Embryonic facial prominence (tissue), 1 donor: ENCODE results near the gene CDADC1.
"Not testable (repeated sequence)": the region's sequence is repeated elsewhere in the genome, so short reads cannot be mapped to it uniquely, and the experiment has no call there.

Source experiments
- DNase-seq: peaks from one replicate; pipeline ENCODE4 v3.0.0-alpha.2; 2016; ENCODE audit errors: extremely low spot score

The CDADC1 gene

DNA sequence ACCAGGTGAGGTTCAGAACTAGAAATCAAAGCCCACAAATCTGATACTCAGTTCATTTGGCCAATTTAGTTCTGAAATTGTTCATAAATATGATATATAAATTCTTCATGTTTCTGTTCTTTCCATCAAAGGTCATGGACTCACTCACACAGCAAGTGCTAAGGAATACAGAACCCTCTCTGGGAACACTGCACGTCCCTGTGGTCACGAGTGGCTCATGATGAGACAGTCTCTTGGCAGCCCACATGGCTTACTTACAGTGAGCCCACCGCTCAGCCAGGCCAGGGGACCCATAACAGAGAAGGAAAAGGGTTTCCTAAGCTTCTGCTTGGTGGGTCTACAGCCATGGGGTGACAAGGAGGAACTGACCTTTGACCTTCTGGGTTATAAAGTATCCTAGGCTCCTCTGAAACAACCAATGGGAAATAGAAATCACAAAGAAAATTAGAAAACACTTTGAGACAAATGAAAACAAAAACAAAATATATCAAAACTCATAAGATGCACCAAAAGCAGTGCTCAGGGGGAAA lies 67.4 kb downstream of the CDADC1 start:
- no peak for DNase-seq

DNA sequence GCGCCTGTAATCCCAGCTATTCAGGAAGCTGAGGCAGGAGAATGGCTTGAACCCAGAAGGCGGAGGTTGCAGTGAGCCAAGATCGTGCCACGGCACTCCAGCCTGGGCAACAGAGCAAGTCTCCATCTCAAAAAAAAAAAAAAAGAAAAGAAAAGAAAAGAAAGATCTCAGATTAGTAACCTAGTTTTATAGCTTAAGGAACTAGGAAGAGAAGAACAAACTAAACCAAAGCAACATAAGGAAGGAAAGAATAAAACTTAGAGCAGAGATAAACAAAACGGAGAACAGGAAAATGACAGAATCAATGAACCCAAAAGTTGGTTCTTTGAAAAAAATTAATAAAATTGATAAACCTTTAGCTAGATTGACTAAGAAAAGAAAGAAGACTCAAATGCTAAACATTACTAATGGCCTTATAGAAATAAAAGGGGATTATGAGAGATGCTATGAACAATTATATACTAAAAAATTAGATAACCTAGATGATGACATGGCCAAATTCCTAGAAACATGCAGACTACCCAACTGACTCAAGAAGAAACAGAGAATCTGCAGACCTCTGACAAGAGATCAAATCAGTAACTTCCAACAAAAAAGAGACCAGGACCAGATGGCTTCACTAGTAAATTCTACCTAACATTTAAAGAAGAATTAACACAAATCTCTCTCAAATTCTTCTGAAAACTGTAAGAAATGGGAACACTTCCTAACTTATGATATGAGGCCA lies 68.2 kb downstream of the CDADC1 start:
- DNase-seq = no peak

DNA sequence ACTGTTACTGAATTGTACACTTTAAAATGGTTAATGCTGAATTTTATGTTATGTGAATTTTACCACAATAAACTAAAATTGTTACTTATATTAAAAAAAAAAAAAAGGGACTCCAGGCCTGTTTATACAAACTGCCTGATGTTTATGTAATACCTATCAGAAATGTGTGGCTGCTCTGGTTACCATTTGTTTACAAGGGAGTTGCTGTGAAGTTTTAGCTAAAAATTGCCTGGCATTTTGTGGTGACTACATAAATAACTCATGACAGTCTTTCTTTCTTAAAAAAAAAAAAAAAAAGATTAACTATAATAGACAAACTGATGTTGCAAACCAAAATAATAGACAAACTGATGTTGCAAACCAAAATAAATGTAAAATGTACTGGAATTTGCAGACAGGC lies 71.8 kb downstream of the CDADC1 start:
- no peak for DNase-seq

DNA sequence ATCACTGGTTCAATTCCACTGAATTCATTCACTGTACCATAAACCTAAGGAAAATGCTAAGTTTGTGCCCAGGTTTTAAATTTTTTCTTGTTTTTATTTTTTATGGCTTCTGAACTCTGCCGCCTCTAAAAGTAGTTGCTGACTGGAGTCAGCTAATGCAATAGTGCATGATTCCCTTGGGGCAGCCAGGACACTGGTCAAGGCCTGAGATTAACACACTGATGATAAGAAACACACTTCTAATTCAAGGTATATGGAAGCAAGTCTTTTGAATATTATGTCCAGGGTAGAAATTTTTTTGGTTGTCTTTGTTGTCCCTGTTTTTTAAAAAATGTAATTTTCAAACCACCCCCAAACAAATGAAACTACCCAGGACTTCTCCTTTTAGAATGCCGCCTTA lies 72.2 kb downstream of the CDADC1 start:
- no peak for DNase-seq

DNA sequence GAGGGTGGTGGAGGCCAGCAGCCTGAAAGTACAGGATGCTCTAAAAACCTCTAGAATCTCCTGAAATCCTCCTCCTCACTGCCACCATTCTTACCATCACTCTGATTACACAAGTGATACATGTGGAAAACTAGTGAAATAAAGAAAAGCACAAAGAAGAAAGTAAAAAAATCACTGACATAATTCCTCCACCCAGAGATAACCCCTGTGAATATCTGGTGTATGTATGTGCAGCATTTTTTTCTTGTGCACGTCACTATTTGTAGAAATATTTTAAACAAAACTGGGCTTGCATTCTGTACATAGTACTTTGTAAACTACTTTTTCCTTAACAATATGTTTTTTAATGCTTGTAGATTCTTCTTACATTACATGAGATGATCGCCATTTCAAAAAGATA lies 73.2 kb downstream of the CDADC1 start:
- DNase-seq = no peak

DNA sequence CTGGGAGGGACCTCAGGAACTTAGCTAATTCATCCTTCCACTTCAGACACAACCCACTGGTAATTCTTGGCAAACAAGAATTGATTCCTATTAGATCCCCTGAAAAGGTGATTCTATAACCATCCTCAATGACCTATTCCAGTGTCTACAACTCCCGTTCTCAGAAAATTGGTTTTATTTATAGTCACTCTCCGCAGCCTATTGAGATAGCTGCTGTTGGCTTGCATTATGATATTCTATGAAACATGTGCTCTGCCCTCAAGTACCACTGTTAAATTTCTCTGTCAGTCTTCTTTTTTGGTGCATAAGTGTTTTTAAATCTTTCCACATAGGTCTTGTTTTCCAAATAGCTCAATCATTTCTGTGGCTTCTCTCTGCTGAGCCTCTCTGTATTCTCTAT lies 75.0 kb downstream of the CDADC1 start:
- DNase-seq = no peak

DNA sequence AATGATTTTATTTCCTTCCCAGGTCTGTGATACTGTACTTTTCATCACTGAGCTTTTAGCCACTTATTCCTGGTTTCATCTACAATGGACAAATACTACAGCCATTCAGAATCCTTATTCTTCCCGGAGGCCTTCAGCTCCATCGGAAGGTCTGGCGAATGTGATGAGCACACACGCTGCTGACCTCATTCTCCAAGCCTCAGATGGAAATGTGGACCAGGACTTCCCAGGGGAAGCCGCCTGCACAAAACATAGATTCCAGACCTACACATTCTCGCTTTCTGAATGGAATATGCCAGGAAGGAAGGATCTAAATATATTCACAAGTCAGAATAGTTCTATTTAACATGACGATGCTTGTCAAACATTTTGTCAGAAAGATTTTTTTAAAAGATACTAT lies 75.6 kb downstream of the CDADC1 start:
- DNase-seq = no peak

DNA sequence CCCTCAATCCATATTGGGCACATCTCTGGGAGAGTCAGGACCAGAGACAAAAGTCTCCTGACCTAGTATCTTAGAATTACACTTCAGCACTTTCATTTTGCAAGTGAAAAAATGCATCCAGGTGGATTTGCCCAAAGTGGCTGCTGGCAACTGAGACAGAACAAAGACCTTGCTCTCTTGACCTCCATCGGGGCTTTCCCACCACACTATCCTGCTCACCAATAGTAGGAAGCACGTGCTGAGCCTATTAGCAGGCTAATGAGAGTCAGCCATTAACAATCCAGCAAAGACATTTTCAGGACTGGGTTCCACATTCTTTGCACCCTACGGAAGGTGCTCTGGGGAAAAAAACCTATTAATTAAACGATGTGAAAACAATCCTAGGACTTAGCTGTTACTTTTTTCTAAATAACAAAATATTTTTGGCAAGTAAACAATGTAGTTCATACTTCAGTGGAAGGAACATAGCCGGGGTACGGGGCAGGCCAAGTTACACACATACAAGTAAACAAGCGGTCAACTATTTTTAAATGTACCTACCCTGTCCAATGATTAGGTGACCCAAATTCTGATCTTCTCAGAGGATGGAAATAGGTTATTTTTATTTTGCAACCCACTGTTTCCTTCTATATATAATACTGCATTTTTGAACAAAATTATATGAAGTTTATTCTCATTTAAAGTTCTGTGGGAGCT lies 78.6 kb downstream of the CDADC1 start:
- DNase-seq = no peak

DNA sequence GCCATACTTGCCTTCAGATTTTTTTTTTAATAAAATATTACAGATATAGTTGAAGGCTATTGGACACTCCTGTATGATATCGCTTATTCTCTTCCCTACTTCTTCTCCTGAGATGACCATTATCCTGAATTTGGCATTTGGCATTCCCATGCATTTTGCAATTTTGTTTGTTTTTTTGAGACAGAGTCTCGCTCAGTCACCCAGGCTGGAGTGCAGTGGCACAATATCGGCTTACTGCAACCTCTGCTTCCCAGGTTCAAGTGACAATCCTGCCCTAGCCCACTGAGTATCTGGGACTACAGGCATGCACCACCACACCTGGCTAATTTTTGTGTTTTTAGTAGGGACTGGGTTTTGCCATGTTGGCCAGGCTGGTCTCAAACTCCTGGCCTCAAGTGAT lies 79.4 kb downstream of the CDADC1 start:
- DNase-seq = not testable (repeated sequence)

DNA sequence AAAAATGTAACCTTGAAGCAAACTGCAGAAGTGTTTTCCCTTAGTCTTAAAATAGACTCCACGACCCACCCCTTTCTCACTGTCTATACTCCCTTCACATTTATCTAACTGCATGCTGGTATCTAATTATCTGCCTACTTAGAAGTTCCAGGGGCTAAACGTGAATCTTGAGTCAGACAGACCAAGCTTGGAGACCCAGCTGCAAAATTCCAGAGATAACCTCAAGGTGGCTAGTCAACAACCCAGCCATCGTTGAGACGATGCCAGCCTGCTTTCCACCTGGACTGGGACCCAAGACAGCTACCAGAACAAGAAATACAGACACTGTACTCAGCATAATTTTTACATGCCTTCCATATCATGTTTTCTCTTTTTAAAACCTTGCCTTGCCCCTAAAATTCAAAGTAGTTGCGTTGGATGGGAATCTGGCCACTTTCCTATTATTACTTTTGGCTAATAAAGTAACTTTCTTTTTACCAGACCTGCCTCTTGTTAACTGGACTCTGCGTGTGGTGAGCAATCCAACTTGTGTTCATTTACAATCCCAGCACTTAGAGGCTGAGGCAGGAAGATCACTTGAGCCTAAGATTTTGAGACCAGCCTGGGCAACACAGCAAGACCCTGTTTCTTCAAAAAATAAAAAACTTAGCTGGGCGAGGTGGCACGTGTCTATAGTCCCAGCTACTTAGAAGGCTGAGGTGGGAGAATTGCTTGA lies 82.3 kb downstream of the CDADC1 start:
- no peak for DNase-seq

DNA sequence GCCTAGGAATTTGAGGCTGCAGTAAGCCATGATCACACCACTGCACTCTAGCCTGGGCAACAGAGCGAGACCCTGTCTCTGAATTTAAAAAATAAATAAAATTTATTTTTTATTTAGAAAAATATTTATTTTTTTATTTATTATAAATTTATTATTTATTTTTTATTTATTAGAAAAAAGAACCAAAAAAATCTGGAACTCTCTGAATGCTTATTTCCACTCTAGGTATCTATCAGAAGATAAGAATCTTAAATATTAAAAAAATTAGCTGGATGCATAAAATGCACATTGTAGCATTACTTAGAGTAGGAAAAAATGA lies 82.8 kb downstream of the CDADC1 start:
- DNase-seq = no peak

DNA sequence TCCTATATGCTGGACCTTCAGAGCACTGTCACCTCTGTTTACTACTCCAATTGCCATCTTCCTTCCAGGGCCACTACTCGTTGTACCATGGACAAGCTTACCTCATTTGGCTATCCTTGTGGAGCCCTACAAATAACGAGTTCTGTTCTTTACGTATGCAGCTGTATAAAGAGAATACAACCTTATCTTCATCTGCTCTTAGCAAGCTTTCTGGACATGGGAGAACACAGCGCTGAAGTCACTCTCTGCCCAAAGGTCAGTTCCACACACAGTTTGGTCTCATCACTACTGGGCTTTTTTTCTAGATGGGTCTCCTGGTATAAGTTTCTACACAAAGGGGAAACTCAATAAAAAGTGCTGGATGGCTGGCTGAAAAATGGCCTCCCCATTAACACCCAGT lies 88.9 kb downstream of the CDADC1 start:
- no peak for DNase-seq

DNA sequence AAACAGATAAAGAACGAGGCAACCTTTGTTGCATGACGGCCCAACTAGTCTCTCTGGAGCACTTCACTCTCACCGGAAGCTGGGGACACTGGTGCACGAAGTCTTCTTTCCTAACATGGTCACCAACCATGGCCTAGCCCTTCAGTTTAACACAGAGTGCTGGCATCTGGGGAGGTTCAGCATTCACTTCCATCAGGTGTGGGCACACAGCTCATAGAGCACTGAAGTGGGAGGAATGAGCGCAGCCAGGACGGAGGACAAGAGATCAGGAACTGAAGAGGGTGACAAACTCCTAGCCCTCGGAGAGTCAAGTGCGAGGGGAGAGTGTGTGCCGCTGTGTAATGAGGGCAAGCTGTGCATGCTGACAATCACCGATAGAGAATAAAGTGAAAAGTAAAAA lies 92.4 kb downstream of the CDADC1 start:
- DNase-seq = no peak

DNA sequence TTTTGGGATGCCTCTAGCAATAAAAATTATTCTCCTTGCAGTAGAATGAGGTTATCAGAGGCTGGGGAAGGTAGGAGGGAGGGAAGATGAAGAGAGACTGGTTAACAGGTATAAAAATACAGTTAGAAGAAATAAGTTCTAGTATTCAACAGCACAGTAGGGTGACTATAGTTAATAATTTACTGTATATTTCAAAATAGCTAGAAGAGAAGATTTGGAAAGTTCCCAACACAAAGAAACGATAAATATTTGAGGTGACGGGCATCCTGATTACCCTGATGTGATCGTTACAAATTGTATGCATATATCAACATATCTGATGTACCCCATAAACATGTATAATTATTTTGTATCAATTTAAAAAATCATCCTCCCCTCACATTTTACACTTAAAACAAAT lies 93.8 kb downstream of the CDADC1 start:
- DNase-seq = no peak

DNA sequence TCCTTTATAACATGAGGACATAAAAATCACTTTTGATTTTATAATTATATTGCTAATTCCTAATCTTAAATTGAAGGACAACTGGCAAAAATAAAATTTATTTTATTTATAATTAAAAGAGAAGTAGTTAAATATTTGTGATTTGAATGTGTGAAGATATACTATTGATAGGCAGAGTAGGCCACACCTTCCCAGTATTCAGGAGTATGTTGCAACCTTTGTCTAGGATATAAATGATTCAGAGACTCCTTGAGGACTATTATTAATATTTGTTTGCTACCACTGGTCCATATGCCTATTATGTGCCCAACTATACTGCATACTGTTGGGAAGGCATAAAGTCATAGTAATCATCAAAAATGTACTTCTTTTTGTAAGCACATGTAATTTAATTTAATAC lies 94.2 kb downstream of the CDADC1 start:
- DNase-seq = no peak

DNA sequence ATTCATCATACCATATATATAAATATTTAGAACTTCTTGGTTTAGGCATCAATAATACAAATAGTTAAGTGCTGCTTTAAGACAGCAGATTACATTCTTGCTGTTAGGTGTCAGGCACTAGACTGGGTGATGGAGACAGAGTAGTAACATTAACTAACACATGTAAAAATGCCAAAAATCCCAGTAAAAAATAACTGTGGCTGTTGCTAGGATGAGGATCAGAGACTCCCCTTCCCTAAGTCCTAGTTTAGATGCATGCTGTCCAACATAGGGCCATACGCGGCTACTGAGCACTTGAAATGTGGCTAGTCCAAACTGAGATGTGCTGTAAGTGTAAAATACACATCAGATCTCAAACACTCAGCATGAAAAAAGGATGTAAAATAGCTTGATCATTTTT lies 94.7 kb downstream of the CDADC1 start:
- DNase-seq = no peak
